ENCODE results near the gene CDH3. TPM values are rescaled to one million over a fixed set of nuclear protein-coding genes. Genes with fewer than 3 reads are reported as not detected.

CDH3 gene
- total RNA-seq, 2 donors from 2014 or later: 79.6 to 88.1 TPM

DNA sequence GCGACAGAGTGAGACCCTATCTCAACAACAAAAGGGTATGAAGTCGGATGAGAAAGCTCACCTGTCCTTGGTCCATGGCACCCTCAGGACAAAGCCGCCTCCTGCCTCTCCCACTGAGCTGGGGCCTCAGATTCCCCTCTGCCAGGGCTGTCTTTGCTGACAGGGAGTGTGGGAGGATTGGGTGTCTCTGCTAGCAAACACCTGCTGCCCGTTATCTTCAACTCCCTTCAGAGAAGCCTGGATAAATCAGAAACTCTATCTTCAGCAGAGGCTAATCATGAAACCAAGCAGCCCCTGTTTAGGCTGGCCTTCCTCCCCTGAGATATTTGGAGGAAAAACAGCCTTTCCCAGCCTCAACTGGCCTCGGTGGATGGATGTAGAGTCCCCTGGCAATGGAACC is 55.7 kb downstream of the CDH3 start:
- Mint-ChIP-seq H3K4me3 (no peak overlapping the region), H3K27ac (no peak overlapping the region), H3K27me3 (ENCODE audit: insufficient read depth) (no peaks in the 10 kb centered on the region), H3K4me1 (no peaks in the 10 kb centered on the region), H3K36me3 (ENCODE audit: low read depth) (peaks cover 30% of the 10 kb centered on the region), H3K9me3 (no peaks in the 10 kb centered on the region)
- no peaks in the 10 kb centered on the region for H3K27me3 ChIP-seq (ENCODE audit: control insufficient read depth, insufficient read depth, low read length, poor library complexity, severe bottlenecking)
- DNase-seq: no peak
- H3K4me3 ChIP-seq (ENCODE audit: low read length): no peak overlapping the region
- H3K9me3 ChIP-seq (ENCODE audit: control insufficient read depth, low read length): no peaks in the 10 kb centered on the region
- 87 to 92% methylated on average over 3 to 5 of the region's 5 CpGs for WGBS, 2 experiments (ENCODE audit: insufficient coverage in 1 of 2, insufficient read length in 1 of 2)
- H3K4me1 ChIP-seq (ENCODE audit: control insufficient read depth, insufficient read depth, low read length): no peaks in the 10 kb centered on the region
- TF ChIP-seq CTCF (conservative IDR thresholded peaks at IDR 0.05): no peak
- H3K9ac ChIP-seq (ENCODE audit: extremely low read depth, low read length, poor library complexity, severe bottlenecking): no peak overlapping the region
- no peaks in the 10 kb centered on the region for H3K36me3 ChIP-seq (ENCODE audit: control insufficient read depth, insufficient read depth, low read length)
- H3K27ac ChIP-seq (ENCODE audit: low read depth, low read length): no peak overlapping the region

GRCh38 chr16:68704232-68704867 is 59.2 kb downstream of the CDH3 start:
- no peak overlapping the region for H3K9ac ChIP-seq (ENCODE audit: extremely low read depth, low read length, poor library complexity, severe bottlenecking)
- no peaks in the 10 kb centered on the region for H3K4me1 Mint-ChIP-seq
- H3K27me3 Mint-ChIP-seq (ENCODE audit: insufficient read depth): no peaks in the 10 kb centered on the region
- TF ChIP-seq CTCF (conservative IDR thresholded peaks at IDR 0.05): peak; percentile 90
- H3K36me3 Mint-ChIP-seq (ENCODE audit: low read depth): peaks cover 11% of the 10 kb centered on the region
- H3K27ac Mint-ChIP-seq: no peak overlapping the region
- no peak overlapping the region for H3K4me3 Mint-ChIP-seq
- H3K27ac ChIP-seq (ENCODE audit: low read depth, low read length): no peak overlapping the region
- H3K27me3 ChIP-seq (ENCODE audit: control insufficient read depth, insufficient read depth, low read length, poor library complexity, severe bottlenecking): no peaks in the 10 kb centered on the region
- no peak overlapping the region for H3K4me3 ChIP-seq (ENCODE audit: low read length)
- H3K4me1 ChIP-seq (ENCODE audit: control insufficient read depth, insufficient read depth, low read length): no peaks in the 10 kb centered on the region
- 40 to 61% methylated on average over 8 to 15 of the region's 15 CpGs for WGBS, 2 experiments (ENCODE audit: insufficient coverage in 1 of 2, insufficient read length in 1 of 2)
- H3K9me3 Mint-ChIP-seq: no peaks in the 10 kb centered on the region
- H3K36me3 ChIP-seq (ENCODE audit: control insufficient read depth, insufficient read depth, low read length): no peaks in the 10 kb centered on the region
- no peaks in the 10 kb centered on the region for H3K9me3 ChIP-seq (ENCODE audit: control insufficient read depth, low read length)
- DNase-seq: peak; percentile 97

GRCh38 chr16:68707340-68708152 is 62.4 kb downstream of the CDH3 start:
- no peaks in the 10 kb centered on the region for H3K9me3 ChIP-seq (ENCODE audit: control insufficient read depth, low read length)
- DNase-seq: peak; percentile 93
- TF ChIP-seq CTCF (conservative IDR thresholded peaks at IDR 0.05): peak; percentile 72
- peak overlapping the region; percentile 71 for H3K27ac Mint-ChIP-seq
- H3K27me3 ChIP-seq (ENCODE audit: control insufficient read depth, insufficient read depth, low read length, poor library complexity, severe bottlenecking): no peaks in the 10 kb centered on the region
- no peak overlapping the region for H3K4me3 Mint-ChIP-seq
- H3K27me3 Mint-ChIP-seq (ENCODE audit: insufficient read depth): no peaks in the 10 kb centered on the region
- WGBS, 2 experiments (ENCODE audit: insufficient coverage in 1 of 2, insufficient read length in 1 of 2): 80% methylated on average over 15 to 27 of the region's 27 CpGs
- H3K9ac ChIP-seq (ENCODE audit: extremely low read depth, low read length, poor library complexity, severe bottlenecking): no peak overlapping the region
- H3K9me3 Mint-ChIP-seq: no peaks in the 10 kb centered on the region
- no peaks in the 10 kb centered on the region for H3K36me3 ChIP-seq (ENCODE audit: control insufficient read depth, insufficient read depth, low read length)
- no peaks in the 10 kb centered on the region for H3K4me1 ChIP-seq (ENCODE audit: control insufficient read depth, insufficient read depth, low read length)
- H3K4me1 Mint-ChIP-seq: no peaks in the 10 kb centered on the region
- H3K4me3 ChIP-seq (ENCODE audit: low read length): no peak overlapping the region
- peaks cover 1% of the 10 kb centered on the region for H3K36me3 Mint-ChIP-seq (ENCODE audit: low read depth)
- no peak overlapping the region for H3K27ac ChIP-seq (ENCODE audit: low read depth, low read length)
